HG03064 (cell line): ENCODE measurements around the gene KCNN3.

Experiments used
- ATAC-seq: cut with Tn5 transposase; IDR thresholded peaks from one replicate; pipeline ENCODE4 v1.9.1; 2021; ENCODE audit warnings: low read depth; ENCODE audit not compliant: unreplicated experiment

The KCNN3 gene

DNA sequence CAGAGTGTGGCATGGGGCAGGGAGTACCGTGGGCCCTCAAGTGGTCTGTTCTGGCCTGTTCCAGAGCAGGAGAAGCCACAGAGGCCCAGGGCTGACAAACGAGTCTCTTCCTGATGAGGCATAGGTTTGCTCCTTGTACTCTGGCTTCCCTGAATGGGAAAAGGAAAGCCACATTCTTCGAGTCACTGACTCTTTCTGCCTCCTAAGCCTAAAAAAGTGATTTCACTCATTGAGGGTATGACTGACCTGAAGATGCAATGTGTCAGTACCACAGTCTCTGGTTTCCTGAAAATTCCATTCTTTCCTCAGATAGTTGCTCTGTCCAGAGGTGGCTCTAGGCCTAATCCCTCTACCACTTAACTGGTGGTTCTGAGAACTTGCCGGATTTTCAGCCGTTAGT lies 92.3 kb downstream of the KCNN3 start:
- no peak for ATAC-seq

DNA sequence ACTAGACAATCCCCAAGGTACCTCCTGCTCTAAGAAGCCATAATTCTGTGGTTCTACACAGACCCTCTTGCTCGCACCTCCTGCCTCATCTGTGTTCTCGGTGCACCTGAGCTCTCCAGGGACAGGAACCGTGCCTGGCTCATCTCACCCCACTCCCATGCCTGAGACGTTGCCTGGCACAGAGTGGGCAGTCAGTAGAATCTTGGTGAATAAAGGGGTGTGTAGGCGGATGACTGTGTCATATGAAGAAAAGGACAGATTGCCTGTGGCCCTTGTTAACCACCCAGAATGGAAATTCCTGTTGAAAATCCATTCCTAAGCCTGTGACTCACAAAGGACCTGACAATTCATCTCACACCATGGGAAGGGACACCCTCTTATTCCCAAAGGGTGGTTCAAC lies 92.9 kb downstream of the KCNN3 start:
- ATAC-seq = no peak

DNA sequence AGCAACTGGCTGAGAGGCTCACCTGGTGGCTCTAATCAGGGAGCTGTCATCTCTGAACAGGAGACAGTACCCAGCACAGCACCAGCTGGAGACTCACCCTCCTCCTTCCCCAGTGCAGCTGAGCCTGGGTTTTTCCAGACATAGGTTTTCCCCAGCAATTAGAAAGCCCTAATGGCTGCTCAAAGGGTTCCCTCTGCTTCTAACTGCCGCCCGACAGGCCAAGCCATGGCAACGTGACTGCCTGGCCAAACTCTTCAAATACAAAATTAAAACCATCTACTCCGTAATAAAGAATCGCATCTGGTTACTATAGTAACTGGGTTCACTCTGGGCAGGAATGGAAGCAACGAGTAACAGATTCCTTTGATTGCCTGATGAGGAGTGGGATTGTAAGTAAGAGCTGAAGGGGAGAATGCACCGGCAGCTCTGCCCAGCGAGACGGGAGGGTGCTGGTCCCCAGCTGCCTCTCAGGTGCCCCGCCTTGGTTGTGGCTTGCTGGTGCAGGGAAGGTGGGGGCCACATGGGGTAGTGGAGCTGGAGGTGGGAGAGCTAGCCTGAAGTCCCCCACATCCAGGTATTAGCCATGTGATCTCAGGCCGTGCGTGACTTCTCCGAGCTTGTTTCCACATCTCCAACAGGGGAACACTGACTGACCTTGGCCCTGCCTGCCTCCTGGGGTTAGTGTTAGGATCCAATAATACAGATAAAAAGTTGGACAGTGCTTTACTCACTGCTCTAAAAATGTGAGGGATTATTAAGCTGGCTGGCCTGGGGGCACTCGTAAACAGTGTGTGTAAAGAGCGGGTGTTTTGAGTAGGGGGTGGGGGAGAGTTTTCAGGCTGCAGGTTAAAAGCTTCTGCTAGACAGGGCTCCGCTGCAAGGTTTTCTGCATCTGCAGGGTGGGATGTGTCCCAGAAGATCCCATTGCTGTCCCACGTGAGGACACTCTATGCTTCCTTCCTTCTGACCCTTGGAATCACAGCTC lies 94.2 kb downstream of the KCNN3 start:
- ATAC-seq = no peak

DNA sequence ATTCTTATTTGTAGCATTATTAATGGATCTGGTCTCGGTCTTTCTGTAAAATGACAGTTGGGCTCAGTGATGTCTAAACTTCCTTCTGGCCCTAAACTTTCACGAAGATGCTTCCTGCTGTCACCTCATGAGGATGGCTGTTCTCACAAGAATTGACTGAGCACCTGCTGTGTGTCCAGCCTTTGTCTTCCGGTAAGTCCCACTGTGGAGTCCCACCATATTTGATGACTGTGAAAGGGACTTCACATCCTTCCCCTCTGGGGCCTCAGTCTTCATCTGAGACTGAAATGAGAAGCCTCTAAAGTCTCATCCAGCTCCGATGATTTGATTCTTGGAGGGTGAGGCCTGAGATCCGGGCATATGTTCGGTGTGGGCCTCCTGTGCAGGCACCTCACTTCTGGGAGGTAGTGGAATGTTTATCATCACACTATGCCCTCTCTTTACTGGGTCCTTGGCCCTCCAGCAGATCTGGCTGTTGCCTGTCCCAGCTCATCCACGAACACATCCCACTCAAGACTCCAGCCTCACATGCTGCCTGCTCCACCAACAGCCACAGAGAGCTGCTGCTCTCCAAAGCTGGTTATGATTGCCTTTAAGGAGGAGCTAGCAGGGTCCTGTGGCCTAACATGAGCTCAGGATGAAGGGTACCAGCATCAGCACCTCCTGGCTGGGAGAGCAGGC lies 95.8 kb downstream of the KCNN3 start:
- ATAC-seq = no peak

DNA sequence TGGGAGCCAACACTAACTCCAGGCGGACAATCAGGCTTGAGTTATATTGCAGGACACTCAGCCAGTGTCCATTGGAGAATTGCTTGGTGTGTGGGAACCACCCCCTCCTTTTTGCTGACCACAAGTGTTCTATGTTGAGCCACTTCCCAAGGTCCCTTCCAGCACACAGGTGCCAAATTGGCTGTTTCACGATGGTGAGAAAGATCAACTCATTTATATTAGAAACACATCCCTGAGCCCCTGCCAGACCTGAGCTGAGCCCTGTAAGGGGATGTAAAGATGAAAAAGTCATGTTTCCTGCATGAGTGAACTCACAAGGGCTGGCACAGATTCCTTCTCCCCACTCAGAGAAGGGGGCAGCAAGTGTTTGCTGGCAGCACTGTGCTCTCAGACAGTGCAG lies 96.5 kb downstream of the KCNN3 start:
- no peak for ATAC-seq

DNA sequence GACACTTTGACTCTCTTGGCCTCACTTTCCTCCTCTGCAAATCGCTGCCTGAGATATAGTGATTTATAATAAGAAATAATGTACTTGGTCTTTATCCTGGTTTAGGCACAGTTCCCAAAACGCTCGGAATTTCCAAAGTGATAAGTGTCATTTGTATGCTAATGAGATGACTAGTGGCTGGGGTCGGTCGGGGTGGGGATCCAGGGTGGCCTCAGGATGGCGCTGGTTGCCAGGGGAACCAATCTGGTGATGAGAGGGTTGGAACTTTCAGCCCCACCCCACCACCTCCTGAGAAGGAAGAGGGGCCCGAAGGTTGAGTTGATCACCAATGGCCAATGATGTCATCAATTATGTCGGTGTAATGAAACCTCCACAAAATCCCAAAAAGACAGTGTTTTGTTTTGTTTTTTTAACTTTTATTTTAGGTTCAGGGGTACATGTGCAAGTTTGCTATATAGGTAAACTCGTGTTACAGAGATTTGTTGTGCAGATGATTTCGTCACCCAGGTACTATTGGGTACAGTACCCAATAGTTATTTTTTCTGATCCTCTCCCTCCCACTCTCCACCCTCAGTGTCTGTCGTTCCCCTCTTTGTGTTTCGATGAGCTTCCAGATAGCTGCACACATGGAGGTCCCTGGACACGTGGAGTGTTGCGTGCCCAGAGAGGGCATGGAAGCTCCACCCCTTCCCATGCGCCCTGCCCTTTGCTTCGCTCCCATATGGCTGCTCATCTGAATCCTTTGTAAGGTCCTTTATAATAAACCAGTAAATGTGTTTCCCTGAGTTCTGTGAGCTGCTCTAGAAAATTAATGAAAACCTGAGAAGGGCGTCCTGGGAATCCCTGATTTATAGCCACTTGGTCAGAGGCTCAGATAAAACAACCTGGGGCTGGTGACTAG lies 97.2 kb downstream of the KCNN3 start:
- ATAC-seq = no peak

DNA sequence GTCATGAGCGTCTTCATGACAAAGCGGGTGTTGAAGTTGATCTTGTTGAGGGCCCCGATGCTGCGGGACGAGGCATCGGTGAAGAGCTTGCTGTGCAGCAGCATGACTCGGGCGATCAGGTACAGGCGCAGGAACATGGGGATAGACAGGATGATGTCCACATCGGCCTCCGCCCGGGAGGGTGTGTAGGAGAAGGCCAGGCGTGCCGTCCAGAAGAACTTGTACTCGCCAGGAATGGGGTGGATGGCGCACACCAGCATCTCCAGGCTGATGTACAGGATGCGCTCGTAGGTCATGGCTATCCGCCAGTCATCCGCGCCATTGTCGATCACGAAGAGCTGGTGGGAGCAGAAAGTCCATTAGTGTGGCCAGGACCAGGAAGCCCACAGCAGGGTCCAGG lies 98.0 kb downstream of the KCNN3 start:
- no peak for ATAC-seq

DNA sequence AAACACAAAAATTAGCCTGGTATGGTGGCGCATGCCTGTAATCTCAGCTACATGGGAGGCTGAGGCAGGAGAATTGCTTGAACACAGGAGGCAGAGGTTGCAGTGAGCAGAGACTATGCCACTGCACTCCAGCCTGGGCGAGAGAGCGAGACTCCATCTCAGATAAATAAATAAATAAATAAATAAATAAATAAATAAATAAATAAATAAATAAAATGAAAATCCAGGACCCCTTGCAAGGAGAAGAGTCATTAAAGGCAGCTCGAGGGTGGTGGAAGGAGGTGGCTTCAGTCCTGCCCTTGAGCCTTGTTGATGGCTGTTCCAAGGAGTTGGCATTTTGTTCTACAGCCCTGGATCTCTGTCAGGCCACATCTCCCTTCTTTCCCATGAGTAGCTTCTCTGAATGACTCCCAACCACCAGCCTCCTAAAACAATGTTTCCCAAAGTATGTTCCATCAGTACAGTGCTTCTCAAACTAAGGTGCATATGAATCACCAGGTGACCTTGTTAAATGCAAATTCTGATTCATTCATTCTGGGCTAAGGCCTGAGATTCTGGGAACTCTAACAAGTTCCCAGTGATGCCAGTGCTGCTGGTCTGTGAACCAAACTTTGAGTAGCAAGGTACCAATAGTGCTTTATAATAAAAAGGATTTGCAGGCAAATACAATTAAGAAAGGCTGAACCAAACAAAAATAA lies 99.0 kb downstream of the KCNN3 start:
- no peak for ATAC-seq

DNA sequence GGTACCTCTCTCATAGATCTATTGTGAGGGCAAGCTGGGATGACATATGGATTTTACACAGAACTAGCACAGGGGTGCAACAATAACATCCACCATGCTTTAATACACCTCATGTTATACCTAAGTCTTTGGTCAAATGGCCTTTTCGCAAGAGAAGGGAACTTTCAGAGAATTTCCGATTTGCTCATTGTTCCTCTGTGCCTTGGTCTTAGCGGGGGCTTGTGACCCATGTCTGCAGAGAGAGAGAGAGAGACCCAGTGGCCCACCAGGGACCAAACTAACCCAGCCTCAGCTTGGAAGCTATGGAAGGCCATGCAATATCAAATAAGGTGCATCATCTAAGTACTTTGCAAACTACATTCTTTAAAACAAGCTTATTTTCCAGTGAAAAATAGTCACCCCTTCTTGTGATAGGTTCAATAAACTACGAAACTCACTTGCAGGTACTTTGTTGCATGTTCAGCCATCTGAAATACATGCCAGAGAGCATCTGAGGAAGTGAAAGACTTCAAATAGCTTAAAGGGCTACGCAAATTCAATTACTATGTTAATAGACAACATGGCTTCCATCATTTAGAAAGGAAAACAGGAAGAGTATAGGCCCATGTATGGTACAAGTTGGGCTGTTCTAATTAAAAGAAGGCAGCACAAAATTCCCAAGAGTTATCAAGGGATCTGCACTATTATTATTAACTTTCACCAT lies 100.7 kb downstream of the KCNN3 start:
- no peak for ATAC-seq

DNA sequence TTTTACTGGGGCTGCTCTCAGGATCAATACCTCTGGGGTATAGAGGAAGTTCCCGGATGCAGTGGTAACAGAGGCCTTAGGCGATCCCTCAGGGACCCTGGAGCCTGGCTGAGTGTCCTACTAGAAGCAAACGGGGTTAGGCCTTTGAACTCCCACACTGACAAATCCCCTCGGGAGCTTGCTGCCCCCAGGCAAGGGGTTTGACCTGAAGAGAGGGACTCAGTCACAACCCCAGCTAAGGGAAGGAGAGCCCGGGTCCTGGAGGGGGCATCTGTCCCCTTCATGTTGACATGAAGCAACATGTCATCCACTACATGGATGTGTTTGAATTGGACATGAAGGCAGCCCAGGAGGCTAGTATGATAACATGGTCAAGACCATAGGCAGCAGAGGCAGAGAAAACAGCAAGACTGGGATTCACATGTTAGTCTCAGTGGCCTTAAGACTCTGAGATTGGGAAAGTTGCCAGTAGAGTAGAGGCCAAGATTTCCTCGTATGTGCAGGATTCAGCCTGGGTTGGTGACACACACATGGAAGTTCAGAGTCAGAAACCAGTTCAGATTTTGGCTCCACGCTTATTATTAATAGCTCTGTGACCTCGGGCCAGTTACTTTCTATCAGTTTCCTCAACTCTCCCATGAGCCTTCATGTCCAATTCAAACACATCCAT lies 101.5 kb downstream of the KCNN3 start:
- no peak for ATAC-seq

DNA sequence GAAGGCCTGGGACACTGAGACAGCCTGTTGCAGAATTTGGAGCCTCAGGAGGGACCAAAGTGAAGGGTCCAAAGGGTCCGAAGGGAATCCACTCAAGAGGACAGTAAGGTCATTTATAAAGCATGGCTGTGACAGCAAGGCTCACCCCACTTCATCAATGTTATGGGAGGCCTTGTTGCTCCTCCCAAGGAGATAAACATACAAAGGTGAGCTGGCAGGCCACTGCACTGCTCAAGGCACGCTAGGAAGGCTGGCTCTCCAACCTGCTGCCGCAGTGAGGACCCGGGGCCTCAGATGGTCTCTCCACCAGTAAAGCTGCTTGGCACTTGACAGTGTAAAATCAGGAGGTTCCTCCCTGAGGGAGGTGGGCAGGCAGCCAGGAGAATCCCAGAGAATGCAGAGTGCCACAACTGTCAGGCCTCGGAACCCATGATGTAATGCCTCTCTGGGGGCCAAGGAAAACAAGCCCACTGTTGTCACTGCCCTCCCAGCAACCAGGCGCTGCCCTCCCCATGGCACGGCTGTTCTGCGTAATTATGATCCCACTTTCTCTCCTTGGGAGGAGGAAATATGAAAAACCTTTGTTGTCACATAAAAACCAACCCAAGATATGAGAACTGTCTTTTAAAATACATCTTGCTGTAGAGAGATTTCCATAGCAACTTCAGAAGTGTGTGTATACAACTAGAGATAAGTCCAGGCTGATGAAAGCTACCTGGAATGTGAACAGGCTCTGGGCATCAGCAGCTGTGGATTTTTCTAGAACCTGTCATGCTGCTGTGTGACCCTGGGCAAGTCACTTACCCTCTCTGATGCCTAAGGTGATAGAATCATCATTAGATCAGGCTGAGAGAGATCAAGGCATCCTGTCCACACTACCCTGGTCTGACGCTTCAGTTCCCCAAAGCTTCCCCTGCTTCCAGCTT lies 102.5 kb downstream of the KCNN3 start:
- no peak for ATAC-seq

DNA sequence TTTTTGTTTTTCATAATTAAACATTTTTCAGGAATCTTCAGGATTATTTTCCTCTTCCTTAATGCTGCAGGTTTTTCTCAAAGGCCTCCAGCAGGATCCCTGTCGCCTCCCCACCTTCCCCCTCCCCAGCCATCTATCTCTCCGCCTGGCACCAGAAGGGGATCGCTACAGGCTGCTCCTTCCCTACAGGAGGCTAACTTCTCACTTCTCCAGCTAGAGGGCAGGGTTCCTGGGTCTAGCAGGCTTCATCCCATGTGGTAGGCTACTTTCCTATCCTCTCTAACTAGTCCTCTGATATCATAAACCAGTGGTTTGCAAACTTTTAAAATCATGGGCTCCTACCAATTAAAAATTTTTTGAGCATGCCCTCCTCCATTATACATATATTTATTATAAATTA lies 104.1 kb downstream of the KCNN3 start:
- no peak for ATAC-seq

DNA sequence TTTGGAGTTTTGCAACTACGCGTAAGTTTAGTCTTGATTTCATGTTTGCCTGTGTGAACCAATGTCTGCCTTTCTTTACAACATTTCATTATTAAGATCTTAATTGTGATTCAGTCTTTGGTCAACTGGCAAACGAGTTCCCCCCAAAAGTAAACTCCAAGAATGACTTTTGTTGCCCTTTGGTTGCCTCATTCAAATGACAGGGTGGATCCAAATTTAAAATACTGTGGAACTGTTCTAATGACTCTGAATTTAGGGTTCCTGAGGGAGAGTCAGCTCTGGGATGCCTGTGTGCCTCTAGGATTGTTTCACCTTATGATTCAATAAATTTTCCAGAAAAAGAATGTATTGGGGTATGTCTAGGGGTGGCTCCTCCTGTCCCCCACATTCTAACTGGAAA lies 105.3 kb downstream of the KCNN3 start:
- no peak for ATAC-seq

DNA sequence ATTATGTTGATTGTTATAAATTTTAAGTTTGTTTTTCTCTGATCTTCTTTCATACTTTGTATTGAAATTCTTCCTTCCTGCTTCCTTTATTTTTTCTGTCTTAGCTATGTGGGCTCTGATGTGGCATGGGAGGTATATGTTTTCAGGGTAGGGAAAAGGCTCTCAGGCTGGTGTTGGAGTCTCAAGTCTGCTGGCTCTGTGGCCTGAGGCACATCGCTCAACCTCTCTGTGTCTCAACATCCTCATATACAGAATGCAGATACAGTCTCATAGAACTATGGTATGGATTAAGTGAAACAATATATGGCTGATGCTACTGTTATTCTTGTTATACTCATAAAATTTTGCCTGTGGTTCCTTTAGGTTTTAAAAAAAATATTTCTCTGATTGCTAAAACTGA lies 105.9 kb downstream of the KCNN3 start:
- no peak for ATAC-seq

DNA sequence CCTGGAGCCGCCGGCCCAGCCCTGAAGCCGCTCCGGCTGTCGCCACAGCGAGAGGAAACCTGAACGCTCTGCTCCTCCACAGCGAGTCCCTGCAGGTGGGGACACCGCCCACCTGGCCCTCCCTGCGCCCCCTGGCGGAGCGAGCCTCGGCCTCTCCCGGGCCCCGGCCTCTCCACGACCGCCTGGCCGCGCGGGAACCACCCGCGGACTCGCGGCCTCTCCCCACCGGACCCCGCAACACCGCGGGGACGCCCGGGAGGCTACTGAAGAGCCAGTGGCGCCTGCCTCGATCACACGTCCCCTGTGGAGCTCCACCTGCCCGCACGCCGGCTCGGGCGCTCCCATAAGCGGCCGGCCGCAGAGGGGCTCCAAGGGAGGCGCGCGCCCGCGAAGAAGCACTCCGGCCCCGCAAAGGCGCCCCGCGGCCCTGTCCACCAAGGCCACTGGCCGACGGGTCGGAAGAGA lies 109.6 kb downstream of the KCNN3 start:
- no peak for ATAC-seq

DNA sequence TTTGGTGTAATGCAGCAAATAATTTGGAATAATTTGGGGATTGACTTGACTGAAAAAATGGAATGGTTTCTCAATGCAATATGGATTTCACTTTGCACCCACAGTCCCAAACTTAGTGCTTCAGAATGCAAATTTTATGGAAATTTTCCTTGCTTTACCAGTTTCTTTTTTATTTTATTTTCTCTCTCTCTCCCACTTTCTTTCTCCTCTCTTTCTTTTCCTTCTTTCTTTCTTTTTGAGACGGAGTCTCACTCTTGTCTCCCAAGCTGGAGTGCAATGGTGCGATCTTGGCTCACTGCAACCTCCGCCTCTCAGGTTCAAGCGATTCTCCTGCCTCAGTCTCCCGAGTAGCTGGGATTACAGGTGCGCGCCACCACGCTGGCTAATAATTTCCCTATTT lies 110.3 kb downstream of the KCNN3 start:
- ATAC-seq = no peak

DNA sequence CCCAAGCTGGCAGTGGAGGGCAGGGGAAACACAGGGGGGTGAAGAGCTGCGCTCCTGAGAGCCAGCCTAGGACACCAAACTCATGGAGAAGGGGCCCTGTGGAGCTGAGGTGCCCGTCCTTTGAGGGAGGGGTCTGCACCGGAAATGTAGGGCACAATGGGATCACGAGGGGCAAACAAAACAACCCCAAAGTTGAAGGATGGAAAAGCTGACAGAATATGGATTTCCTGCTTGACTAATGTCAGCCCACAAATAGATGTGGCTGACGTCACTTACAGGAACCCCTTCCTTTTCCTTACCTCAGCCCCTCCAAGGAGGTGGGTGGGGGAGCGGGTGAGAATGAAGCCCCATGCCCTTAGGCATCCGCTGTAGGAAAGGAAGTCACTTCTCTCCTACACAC lies 110.9 kb downstream of the KCNN3 start:
- ATAC-seq = no peak

DNA sequence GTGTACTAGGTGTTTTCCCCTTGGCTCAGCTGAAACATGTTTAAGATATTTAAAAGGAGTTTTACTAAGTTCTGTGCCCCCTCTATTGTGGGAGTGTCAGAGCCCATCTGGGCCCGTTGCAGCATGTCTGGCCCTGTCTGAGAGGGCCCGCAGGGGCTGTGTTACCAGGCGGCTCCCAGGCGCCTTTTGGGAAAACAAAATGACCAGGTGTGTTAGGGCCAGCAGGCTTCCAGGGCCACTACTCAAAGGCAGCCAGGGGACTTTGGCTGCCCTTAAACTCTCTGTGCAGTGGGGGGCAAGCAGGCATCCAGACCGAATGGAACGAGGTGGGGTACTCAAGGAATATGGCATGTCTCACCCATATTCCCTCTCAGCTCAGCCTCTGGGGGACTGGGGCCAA lies 111.7 kb downstream of the KCNN3 start:
- ATAC-seq = no peak
